Subcutaneous abdominal adipose tissue (tissue), 5 donors: Measurements from ENCODE around the gene KCNMA1.

ENCODE experiments used
- H3K27ac ChIP-seq: one replicate; pipeline ENCODE4 v1.7.0; 2013; ENCODE audit warnings: low read depth, mild to moderate bottlenecking, inconsistent platforms, low read length, moderate library complexity
- H3K27me3 ChIP-seq, 5 donors: one replicate each; pipeline ENCODE4 v1.7.0; 2013; ENCODE audit warnings: low read length in 5 of 5, inconsistent platforms in 1 of 5; ENCODE audit not compliant: control insufficient read depth in 5 of 5, insufficient read depth in 4 of 5
- H3K36me3 ChIP-seq, 5 donors: one replicate each; pipeline ENCODE4 v1.7.0; 2013; ENCODE audit warnings: low read length in 5 of 5; ENCODE audit not compliant: control insufficient read depth in 5 of 5, insufficient read depth in 5 of 5
- H3K4me1 ChIP-seq, 5 donors: one replicate each; pipeline ENCODE4 v1.7.0; 2013; ENCODE audit warnings: low read length in 5 of 5, mild to moderate bottlenecking in 3 of 5, moderate library complexity in 1 of 5; ENCODE audit not compliant: control insufficient read depth in 5 of 5, insufficient read depth in 5 of 5
- H3K4me3 ChIP-seq, 5 donors: one replicate each; pipeline ENCODE4 v1.7.0; 2013; ENCODE audit warnings: low read length in 5 of 5, low read depth in 1 of 5
- H3K9ac ChIP-seq, 5 donors: one replicate each; pipeline ENCODE4 v1.7.0; 2013; ENCODE audit warnings: low read length in 5 of 5, mild to moderate bottlenecking in 4 of 5, moderate library complexity in 3 of 5
- H3K9me3 ChIP-seq, 5 donors: one replicate each; pipeline ENCODE4 v1.7.0; 2013; ENCODE audit warnings: low read length in 5 of 5; ENCODE audit not compliant: control insufficient read depth in 5 of 5
- donor health status: healthy.
- donor health status: healthy.
- donor health status: healthy.
- donor health status: healthy.
- donor health status: healthy.

The KCNMA1 gene

DNA sequence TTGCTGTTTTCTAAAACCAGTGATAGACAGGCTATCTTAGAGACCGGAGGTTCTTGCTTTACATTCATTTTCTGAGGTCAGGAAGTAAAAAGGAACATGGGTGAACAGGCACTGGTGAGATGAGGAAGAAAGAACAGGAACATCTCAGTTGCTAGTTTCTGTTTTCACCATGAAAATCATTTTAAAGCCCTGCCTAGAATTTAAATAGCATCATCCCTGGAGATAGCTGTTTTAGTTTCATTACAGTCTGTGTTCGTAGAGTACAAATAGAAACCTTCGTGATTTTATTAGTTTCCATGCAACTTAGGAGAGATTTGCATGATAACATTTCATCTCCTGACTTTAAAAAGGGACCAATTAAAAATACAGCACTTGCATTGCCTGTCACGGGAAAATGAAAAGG lies 14.7 kb downstream of the KCNMA1 start:
- Histone ChIP-seq H3K27ac (no peak overlapping the region), H3K4me1 (peaks cover 0 to 19% (median 3%) of the 10 kb centered on the region in 5 donors), H3K9ac (no peak overlapping the region), H3K27me3 (no peaks in the 10 kb centered on the region), H3K4me3 (no peak overlapping the region), H3K36me3 (no peaks in the 10 kb centered on the region), H3K9me3 (no peaks in the 10 kb centered on the region)

DNA sequence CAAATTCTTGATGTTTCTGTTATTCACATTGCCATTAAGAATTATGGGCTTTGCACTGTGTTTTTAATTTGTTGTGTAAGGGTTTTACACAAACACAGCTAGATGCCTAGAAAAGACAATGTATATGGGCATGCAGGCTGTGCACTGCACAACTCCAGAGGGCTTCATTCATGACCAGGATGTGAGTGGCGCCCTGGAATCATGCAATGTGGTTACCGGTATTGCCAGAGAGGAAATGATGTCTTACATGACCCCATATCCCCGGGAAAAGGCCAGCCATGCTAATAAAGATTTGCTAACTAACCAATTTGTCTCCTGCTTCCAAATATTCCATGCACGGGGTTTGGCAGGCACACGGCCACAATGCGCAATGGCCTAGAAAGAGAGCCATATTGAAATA lies 16.9 kb downstream of the KCNMA1 start:
- H3K4me1 ChIP-seq: peaks cover 0 to 19% (median 3%) of the 10 kb centered on the region in 5 donors
- no peaks in the 10 kb centered on the region for H3K27me3 ChIP-seq
- H3K36me3 ChIP-seq: no peaks in the 10 kb centered on the region
- no peaks in the 10 kb centered on the region for H3K9me3 ChIP-seq
- H3K4me3 ChIP-seq: no peak overlapping the region
- H3K27ac ChIP-seq: no peak overlapping the region
- H3K9ac ChIP-seq: no peak overlapping the region

DNA sequence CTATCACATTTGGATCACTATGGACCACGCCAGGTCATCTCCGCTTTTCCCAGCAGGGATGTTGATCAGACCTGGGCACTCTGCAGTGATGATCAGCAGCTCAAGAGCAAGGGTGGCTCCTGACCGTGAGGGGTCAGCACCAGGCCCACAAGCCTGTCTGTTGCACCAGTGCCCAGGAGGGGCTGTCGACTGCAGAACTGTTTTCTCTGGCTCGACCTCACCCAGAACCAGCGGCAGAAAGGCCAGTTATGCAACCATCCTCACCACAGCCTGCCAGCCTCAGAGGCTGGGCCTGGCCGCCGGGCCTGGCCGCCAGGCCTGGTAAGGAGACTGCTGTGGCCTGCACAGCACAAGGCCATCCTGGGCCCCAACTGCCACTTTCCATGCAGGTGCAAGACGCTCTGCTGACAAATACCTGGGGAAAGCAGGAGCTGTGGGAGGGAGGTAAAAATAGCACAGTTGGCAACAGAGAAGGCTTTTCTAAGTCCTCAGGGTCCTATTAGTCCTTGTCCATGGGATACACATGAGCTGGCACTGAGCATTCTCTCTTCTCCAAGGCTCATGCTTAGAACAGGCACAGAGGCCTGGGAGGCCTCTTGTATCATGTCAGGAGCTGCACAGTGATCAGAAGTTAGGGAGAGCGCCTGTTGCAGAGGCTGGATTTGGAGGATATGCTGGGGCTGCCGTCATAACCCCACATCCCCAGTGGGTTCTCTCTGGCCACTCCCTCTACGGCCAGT lies 17.5 kb downstream of the KCNMA1 start:
- Histone ChIP-seq H3K4me1 (peaks cover 0 to 19% (median 3%) of the 10 kb centered on the region in 5 donors), H3K36me3 (no peaks in the 10 kb centered on the region), H3K9me3 (no peaks in the 10 kb centered on the region), H3K27me3 (peaks cover 0 to 4% (median 0%) of the 10 kb centered on the region in 5 donors), H3K27ac (no peak overlapping the region), H3K4me3 (no peak overlapping the region), H3K9ac (no peak overlapping the region)

DNA sequence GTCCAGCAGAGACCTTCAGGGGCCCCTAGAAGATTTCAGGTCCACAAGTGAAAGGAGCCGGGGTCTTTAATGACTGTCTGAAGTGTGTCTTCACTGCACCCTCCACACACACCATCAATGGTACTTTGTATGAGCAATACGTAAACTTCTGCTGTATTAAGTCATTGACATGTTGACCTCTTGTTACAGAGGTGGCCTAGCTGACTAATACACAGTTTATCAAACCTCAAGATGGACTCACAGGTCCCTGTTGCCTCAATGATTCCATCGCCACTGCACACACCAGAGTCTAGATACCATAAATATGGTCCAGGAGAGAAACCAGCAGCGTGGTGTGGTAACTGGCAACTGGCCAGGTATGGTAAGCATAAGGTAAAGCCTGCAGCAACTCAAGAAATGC lies 19.5 kb downstream of the KCNMA1 start:
- no peak overlapping the region for H3K9ac ChIP-seq
- H3K4me1 ChIP-seq: peaks cover 0 to 19% (median 2%) of the 10 kb centered on the region in 5 donors
- H3K9me3 ChIP-seq: no peaks in the 10 kb centered on the region
- no peaks in the 10 kb centered on the region for H3K36me3 ChIP-seq
- H3K27ac ChIP-seq: no peak overlapping the region
- peaks cover 0 to 6% (median 0%) of the 10 kb centered on the region in 5 donors for H3K27me3 ChIP-seq
- no peak overlapping the region for H3K4me3 ChIP-seq

DNA sequence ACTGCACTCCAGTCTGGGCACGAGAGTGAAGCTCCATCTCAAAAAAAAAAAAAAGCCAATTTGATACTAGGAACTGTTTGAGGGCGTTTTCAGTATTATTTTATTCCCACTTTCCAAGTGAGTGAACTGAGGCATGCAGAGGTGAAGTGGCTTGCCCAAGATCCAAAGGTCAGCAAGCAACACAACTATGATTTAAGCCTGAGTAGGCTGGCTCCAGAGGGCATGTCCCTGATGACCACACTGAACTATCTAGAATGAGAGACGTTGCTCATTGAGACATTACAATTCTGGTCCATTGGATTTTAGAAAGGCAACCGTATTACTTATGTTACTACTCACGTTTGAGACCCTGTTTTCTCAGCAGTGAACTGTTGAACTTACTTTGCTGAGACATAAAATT lies 20.8 kb downstream of the KCNMA1 start:
- peaks cover 0 to 19% (median 0%) of the 10 kb centered on the region in 5 donors for H3K4me1 ChIP-seq
- H3K4me3 ChIP-seq: no peak overlapping the region
- no peak overlapping the region for H3K9ac ChIP-seq
- H3K36me3 ChIP-seq: no peaks in the 10 kb centered on the region
- peaks cover 0 to 7% (median 0%) of the 10 kb centered on the region in 5 donors for H3K27me3 ChIP-seq
- H3K9me3 ChIP-seq: no peaks in the 10 kb centered on the region
- H3K27ac ChIP-seq: no peak overlapping the region

DNA sequence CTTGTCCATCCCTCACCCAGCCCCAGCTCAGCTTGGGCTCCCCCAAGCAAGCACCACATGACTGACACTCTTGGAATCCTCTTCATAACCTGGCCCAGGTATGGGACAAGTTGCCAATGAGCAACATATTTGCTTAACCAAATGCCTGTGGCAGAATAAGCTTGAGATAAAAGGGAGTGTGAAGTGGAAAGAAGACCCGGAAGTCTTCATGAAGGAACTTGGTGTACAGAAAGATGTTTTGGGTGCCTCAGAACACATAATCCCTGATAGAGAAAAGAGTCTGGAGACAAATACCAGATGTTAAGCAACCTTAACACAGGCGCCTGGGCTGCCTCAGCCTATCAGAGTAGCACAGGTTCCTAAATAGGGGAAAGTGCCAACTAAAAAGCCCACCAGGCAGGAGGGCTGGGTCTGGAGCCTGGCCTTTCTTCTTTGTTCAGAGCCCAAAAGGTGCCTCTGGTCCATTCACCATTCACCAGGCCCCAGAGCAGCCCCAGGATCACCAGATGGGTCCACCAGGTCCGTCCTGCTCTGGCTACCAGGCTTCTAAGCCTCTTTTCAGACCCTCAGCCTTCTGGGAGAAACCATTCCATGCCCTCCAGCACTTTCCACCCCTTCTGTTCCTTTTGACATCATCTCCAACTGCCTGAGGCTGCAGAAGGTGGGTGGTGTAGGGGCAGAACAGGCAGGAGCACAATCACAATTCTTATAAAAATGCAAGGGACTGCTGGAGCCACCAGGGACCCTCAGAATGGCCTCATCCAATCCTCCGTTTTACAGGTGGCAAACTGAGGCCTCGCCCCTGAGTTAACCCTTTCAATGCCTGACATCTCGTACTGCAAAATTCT lies 22.6 kb downstream of the KCNMA1 start:
- H3K9ac ChIP-seq: no peak overlapping the region
- H3K27me3 ChIP-seq: peaks cover 0 to 7% (median 0%) of the 10 kb centered on the region in 5 donors
- H3K4me1 ChIP-seq: peaks cover 0 to 14% (median 0%) of the 10 kb centered on the region in 5 donors
- no peaks in the 10 kb centered on the region for H3K9me3 ChIP-seq
- no peak overlapping the region for H3K4me3 ChIP-seq
- no peak overlapping the region for H3K27ac ChIP-seq
- H3K36me3 ChIP-seq: no peaks in the 10 kb centered on the region

DNA sequence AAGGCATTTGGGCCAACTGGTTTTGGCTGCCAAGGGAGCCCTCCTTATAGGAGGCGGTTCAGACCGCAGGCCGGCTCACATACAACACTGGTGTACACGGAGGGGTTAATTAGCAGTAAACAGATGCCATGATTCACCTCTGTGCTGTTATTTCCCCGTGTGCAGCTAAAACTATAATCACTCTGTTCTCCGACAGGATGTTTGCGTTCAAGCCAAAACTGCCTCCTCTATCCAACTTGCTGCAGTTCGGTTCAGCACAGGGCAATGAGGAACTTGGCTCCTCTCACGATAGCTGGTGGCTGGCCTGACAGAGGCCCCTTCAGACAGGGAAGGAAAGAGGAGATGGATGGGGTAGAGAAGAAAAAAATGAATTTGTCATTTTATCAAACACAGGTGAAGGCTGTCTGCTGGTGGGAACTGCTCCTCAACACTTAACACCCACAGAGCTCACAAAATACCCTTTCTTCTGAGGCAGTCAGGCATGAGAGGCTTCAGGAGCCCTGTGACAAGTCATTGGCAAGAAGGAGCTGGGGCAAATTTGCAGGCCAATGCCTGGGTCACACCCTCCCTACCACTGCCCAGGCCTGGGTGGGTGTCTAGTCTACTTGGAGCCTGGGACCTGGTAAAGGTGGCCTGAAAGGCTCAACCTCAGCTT lies 24.0 kb downstream of the KCNMA1 start:
- no peaks in the 10 kb centered on the region for H3K36me3 ChIP-seq

DNA sequence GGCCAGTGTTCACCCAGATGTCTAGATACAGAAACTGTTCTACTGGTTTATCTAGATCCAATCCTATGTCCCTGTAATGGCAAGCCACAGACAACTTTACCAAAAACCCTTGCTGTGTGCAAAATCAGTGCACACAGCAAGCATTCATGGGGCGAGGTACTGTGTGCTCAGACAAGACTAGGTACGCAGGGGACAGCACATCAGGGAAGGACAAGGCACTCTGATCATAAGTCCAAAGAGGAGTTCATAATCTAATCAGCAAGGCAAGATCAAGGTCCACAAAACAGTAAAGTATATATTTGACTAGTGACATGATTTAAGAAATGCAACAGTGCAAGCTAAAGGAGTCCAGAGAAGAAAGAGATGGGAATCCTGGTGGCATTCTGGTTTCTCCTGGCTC lies 25.9 kb downstream of the KCNMA1 start:
- Histone ChIP-seq H3K9ac (no peak overlapping the region), H3K27me3 (peaks cover 0 to 11% (median 0%) of the 10 kb centered on the region in 5 donors), H3K4me1 (peaks cover 0 to 7% (median 0%) of the 10 kb centered on the region in 5 donors), H3K36me3 (no peaks in the 10 kb centered on the region), H3K4me3 (no peak overlapping the region), H3K27ac (no peak overlapping the region), H3K9me3 (no peaks in the 10 kb centered on the region)

More for the DNA sequence above, 24.0 kb downstream of the KCNMA1 start:
- no peak overlapping the region for H3K4me3 ChIP-seq
- no peak overlapping the region for H3K9ac ChIP-seq
- no peaks in the 10 kb centered on the region for H3K9me3 ChIP-seq
- peaks cover 0 to 7% (median 0%) of the 10 kb centered on the region in 5 donors for H3K4me1 ChIP-seq
- peaks cover 0 to 7% (median 0%) of the 10 kb centered on the region in 5 donors for H3K27me3 ChIP-seq
- H3K27ac ChIP-seq: no peak overlapping the region

DNA sequence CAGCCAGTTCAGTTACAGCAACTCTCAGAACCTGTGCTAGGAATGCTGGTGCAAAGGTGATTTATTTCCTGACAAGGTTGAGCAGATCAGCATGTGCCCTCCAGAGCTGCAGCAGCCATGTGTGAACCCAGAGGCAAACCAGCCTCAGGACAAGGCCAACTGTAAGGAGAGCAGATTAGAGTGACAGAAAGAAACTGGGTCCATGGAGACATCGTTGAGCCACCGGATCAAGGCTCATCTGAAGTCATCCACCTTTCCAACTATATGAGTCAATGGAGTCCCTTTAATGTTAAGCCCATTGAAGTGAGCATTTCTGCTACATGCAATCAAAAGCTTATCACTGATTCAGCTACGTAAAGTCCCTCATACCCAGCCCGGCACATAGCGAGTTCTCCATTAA lies 26.4 kb downstream of the KCNMA1 start:
- H3K4me1 ChIP-seq: peaks cover 0 to 7% (median 0%) of the 10 kb centered on the region in 5 donors
- no peaks in the 10 kb centered on the region for H3K9me3 ChIP-seq
- no peak overlapping the region for H3K27ac ChIP-seq
- no peaks in the 10 kb centered on the region for H3K36me3 ChIP-seq
- H3K9ac ChIP-seq: no peak overlapping the region
- no peak overlapping the region for H3K4me3 ChIP-seq
- H3K27me3 ChIP-seq: peaks cover 0 to 12% (median 0%) of the 10 kb centered on the region in 5 donors
